UCSD-AML1 (cell line): Measurements from ENCODE around the gene WDR81.
"Not testable (repeated sequence)": the region's sequence is repeated elsewhere in the genome, so short reads cannot be mapped to it uniquely, and the experiment has no call there.

Experiments used
- DNase-seq: peaks from one replicate; lab custom pipeline; 2025; ENCODE audit not compliant: unreplicated experiment; lab: John Stamatoyannopoulos, UW

The WDR81 gene

GRCh38 chr17:1713160-1713877 is 11.2 kb upstream of the WDR81 start:
- no peak for DNase-seq

GRCh38 chr17:1713878-1714426 is 10.6 kb upstream of the WDR81 start:
- DNase-seq, result peak; percentile 57

- DNase-seq, result peak; percentile 89
Observed at GRCh38 chr17:1714427-1714979, 10.0 kb upstream of the WDR81 start.

- peak; percentile 51 for DNase-seq
Observed at GRCh38 chr17:1714980-1715802, 9.3 kb upstream of the WDR81 start.

GRCh38 chr17:1715803-1716075 is 8.8 kb upstream of the WDR81 start:
- no peak for DNase-seq

GRCh38 chr17:1716076-1716911 is 8.2 kb upstream of the WDR81 start:
- DNase-seq, result peak; percentile 100

GRCh38 chr17:1716912-1717695 is 7.4 kb upstream of the WDR81 start:
- peak; percentile 88 for DNase-seq

- no peak for DNase-seq
Observed at GRCh38 chr17:1718362-1719165, 5.9 kb upstream of the WDR81 start.

GRCh38 chr17:1720856-1721386 is 3.6 kb upstream of the WDR81 start:
- peak; percentile 48 for DNase-seq

- not testable (repeated sequence) for DNase-seq
Observed at GRCh38 chr17:1722022-1722421, 2.5 kb upstream of the WDR81 start.

- DNase-seq, result peak; percentile 47
Observed at GRCh38 chr17:1724869-1725641, 551 bp downstream of the WDR81 start.

- no peak for DNase-seq
Observed at GRCh38 chr17:1725642-1726511, 1.4 kb downstream of the WDR81 start.

GRCh38 chr17:1726626-1727257 is 2.2 kb downstream of the WDR81 start:
- no peak for DNase-seq

- no peak for DNase-seq
Observed at GRCh38 chr17:1727258-1727789, 2.8 kb downstream of the WDR81 start.

- DNase-seq, result no peak
Observed at GRCh38 chr17:1727876-1728630, 3.5 kb downstream of the WDR81 start.

- DNase-seq, result no peak
Observed at GRCh38 chr17:1729966-1730325, 5.4 kb downstream of the WDR81 start.
